Hematopoietic multipotent progenitor cell treated with erythropoietin and hydrocortisone succinate and interleukin-3 and kit ligand, for 8 days (in vitro differentiated cells): Measurements from ENCODE around the gene RGS14.

Experiments used
- DNase-seq: peaks from one replicate; pipeline ENCODE4 v3.0.0-alpha.2; 2015

Gene RGS14, protein sequence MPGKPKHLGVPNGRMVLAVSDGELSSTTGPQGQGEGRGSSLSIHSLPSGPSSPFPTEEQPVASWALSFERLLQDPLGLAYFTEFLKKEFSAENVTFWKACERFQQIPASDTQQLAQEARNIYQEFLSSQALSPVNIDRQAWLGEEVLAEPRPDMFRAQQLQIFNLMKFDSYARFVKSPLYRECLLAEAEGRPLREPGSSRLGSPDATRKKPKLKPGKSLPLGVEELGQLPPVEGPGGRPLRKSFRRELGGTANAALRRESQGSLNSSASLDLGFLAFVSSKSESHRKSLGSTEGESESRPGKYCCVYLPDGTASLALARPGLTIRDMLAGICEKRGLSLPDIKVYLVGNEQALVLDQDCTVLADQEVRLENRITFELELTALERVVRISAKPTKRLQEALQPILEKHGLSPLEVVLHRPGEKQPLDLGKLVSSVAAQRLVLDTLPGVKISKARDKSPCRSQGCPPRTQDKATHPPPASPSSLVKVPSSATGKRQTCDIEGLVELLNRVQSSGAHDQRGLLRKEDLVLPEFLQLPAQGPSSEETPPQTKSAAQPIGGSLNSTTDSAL

DNA sequence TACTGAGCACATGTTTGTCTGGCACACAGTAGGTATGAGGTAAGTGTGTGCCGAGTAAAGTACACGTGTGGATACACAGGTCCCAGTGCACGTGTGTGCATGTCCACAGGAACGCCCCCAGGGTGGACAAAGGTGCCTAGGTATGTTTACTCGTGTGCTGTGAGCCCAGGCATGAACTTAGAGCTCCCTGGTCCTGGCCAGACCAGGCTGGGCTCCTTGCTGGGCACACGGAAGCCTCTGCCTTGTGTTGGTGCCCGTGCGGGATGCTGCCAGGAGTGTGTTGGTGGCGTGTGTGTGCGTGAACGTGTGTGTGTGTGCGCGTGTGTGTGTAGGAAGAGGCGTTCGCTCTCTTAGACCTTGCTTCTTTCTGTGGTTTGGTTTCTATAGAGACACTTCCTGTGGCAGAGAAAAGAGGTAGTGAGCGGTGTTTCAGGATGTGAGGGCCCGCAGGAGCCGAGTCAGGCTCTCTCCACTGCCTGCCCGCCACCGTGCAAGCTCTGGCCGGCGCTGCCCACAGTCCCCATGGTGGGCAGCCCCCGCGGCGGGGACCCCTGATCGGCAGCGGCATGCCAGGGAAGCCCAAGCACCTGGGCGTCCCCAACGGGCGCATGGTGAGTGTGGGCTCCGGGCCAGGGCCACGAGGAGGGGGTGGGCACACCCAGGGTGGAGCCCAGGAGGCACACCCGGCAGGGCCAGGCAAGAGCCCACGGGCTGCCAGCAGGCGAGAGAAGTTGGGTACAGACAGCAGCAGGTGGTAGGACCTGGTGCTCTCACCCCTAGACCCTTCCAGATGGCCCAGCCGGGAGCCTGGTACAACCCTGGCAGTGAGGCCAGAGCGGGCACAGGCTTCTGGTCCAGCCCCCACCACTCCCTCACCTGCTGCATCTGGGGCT is at the start of gene RGS14:
Gene RGS14 (plus strand): TSS at position 466 of the 893 bp plus-strand sequence. CDS start 101 bp downstream, at position 567.
- DNase-seq, result peak; percentile 88

DNA sequence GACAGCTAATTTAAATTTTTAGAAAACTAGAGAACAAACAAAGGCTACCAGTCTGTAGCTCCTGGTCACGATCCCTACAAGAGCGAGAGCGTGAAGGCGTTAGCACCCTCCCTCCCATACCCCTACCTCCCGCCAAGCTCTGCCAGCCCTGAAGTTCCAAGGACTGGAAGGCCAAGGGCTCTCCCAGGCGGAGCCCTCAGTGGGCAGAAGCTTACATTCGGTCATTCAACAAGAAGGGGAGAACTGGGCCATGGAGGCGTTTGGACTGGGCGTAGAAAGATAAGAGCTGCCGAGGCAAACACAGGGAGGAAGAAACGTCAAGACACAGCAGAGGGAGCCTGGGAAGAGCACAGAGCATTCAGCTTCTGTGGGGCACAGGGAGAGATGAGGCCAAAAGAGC is 49.0 kb upstream of the RGS14 start:
- DNase-seq, result no peak

DNA sequence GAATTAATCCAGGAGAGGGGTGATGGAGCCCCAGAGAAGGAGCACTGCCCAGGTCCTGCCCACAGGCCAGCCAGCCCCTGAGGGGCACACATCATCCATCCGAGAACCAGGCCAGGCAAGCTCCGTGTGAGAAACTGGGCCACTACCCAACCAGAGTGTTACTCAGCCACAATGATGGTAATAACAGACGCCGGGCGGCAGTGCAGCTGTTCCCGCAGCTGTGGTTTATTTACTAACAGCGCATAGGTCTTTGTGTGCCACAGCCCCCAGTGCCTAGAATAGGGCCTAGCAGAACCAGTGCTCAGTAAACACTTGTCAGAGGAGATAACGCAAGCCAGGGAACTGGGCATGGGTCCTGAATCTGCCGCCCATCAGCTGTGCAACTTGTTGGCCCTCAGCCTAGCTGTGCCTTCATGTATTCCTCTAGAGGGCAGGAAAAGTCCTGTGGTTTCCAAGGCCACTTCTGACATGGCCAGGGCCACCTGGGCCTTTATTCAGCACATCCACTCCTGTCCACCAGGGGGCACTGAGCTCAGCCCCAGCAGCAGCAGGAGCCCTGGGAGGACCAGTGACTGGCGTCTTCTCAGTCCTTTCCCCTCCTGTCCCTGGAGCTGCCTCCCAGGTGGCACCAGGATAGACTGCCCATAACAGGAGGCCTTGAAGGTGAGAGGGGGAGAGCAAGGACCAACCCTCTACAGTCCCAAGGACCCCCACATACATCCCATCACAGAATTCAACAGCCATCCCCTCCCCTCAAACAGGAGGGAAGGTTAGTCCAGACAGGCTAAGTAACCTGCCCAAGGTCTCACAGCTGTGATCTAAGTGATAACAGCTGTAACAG is 48.2 kb upstream of the RGS14 start:
- peak; percentile 86 for DNase-seq

DNA sequence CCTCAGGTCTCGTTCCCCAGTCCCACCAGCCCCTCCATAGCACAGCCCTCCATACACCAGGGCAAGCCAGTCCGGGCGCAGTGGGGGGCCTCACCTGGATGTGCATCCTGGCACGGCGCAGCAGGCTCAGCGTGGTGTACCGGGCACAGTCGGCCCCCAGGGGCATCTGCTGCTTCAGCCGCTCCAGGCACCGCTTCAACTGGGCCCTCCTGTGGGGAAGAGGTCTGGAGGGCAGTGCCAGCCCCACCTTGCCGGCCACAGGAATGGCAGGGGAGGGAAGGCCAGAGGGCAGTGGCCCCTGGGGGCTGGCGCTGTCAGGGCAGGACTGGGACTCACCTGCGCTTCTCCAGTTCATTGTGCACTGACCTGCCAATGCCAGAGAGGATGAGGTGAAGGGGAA is 47.4 kb upstream of the RGS14 start:
- DNase-seq, result no peak

GRCh38 chr5:177310757-177311391 is 46.9 kb upstream of the RGS14 start:
- peak; percentile 68 for DNase-seq

GRCh38 chr5:177311392-177311722 is 46.4 kb upstream of the RGS14 start:
- DNase-seq, result no peak

DNA sequence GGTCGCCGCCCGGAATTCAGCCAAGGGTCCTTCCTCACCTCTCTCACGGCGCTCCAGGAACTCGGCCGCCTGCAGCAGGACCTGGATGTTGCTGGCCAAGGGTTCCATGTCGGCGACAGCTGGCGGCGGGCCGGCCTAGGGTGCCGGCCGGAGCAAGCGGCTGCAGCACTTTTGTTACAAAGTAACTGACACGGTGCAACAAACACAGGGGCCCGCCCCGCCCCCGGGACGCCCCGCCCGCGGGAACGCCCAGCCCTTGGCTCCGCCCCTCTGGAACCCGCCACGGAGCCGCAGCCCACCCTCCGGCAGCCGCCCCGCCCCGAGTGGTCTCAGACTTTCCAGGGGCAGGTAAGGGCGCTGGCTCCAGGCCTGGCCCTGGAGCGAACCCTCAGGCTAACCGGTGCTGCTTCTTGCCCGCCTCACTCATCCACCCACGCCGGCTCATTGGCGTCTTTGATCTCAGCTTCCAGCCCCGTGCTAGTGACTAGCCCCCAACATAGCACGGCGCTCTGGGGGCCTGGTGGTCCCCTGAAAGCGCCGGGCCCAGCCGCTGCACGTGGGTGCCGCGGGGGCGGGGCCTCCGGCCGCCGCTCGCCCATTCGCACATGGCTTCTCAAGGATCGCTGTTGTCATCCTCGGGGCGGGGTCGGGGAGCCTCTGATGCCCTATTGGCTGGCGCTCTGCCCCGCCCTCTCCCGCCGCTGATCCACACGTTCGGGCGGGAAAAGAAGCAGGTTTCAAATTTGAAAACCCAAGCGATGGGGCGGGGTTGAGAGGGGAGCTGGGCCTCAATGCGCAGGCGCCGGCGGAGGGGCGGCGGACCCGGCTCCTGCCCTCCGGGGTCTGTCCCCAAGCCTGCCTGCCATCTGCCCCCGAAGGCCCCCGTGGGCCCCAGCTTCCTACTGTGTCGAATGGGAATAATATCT is 45.7 kb upstream of the RGS14 start, which contains the start of gene MXD3:
Gene MXD3 (minus strand): TSS at position 176 of the 926 bp plus-strand sequence. CDS start 68 bp downstream, at position 108.
- peak; percentile 98 for DNase-seq

GRCh38 chr5:177312649-177313181 is 45.0 kb upstream of the RGS14 start:
- peak; percentile 79 for DNase-seq

DNA sequence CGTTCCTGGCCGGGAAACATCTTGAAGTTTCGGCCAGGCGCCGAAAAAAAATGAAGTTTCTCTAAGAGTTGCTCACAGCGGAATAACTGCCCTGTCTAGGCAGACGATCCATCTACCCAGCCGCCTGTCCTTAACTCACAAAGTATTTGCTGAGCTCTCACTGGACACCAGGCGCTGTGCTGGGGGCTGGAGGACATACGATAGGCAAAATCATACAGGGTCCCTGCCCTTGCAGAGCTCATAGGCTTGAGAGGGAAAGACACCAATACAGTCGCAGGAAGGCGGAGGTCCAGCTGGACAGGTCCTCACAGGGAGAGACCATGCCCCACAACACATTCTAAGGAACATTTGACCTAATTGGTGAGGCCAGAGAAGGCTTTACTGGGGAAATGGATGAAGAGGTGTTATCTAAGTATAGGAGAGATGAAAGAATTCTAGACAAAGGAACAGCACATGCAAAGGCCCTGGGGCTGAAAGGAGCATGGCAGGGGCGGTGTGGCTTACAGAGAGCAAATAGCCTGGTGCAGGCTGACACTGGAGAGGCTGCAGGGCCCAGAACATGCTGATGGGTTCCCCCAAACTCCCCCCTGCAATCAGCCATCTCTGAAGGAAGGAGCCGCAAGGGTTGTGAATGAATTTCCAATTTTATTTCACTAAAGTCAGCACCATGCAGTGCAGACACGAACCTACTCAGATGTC is 44.0 kb upstream of the RGS14 start:
- no peak for DNase-seq

- DNase-seq, result no peak
These were observed 43.1 kb upstream of the RGS14 start for GRCh38 chr5:177314376-177315342.

DNA sequence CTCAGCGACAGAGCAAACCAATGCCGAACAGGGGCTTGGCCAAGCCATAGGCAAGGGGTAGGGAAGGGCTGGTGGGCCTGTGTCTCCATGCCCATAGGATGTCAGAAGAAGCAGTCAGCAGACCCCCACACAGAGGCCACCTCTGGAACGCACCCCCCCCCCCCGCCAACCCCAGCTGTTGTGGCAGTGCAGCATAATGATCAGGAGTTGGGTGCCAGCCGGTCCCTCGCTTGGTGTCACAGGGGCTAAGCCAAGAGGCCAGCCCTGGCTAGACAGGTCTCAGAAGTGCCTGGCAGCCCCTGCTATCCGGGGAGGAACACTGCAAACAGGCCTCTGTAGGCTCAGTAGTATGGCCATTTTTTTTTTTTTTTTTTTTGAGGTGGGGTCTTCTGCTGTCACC is 42.3 kb upstream of the RGS14 start:
- no peak for DNase-seq

DNA sequence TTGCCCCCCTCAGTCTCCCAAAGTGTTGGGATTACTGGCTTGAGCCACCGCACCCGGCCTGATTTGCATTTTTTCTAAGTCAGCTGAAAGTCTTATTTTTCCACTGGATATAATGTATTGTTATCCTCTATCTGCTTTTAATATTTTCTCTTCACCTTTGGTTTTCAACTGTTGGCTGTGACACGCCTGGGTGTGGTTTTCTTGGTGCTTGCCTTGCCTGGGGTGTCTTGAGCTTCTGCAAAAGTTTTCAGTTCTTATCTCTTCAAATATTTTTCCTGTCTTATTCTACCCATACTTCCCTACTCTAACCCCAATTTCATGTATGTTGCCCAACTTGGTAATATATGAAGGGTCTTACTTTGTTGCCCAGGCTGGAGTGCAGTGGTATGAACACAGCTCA is 41.7 kb upstream of the RGS14 start:
- DNase-seq, result peak; percentile 47

- DNase-seq, result peak; percentile 85
These were observed 39.8 kb upstream of the RGS14 start for GRCh38 chr5:177317959-177318377.

GRCh38 chr5:177319913-177320588 is 37.7 kb upstream of the RGS14 start:
- no peak for DNase-seq

- DNase-seq, result no peak
These were observed 36.8 kb upstream of the RGS14 start for GRCh38 chr5:177320879-177321278.

DNA sequence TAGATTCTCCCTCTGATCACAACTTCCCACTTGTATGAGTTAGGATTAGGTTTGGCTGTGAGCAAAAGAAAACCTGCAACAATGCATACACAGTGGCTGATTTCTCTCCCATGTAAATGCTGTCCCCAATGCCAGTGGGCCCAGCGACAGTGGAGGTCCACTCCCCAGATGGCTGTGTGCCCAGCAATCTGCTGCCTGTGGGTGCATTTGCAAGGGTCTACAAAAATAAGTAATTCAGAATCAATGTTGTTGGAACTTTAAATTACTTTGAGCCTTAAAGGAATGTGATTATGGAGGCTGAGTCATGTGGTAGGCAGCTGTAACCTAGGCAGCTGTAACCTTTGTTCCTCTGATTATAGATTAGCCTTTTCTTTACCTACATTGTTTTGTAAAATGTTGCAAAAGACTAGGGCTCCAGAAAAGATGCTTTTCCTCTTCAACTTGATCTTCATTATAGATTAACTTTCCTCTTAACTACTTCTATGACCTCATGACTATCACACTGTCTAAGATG is 31.8 kb upstream of the RGS14 start:
- no peak for DNase-seq
